ENCODE results near the gene ARHGAP42.

GRCh38 chr11:100876815-100877520 is 189.9 kb downstream of the ARHGAP42 start:
- no peak for TF ChIP-seq CTCF (conservative IDR thresholded peaks at IDR 0.05; ENCODE audit: low read depth, low read length)
- no peak for TF ChIP-seq EZH2 (IDR thresholded peaks at IDR 0.05; ENCODE audit: borderline replicate concordance, low read depth, low read length, poor library complexity, severe bottlenecking)

Data from A673 (cell line).